Kidney capillary endothelial cell (primary cell): Measurements from ENCODE around the gene PKDREJ.
A peak's percentile ranks its signal among the peaks of the same experiment; 100 is the strongest.
"Not testable (repeated sequence)": the region's sequence is repeated elsewhere in the genome, so short reads cannot be mapped to it uniquely, and the experiment has no call there.

Experiments used
- DNase-seq: peaks from one replicate; pipeline ENCODE4 v3.0.0-alpha.2; 2018; ENCODE audit warnings: low spot score

The PKDREJ gene

GRCh38 chr22:46288846-46289243 is 25.7 kb upstream of the PKDREJ start:
- DNase-seq = no peak

DNA sequence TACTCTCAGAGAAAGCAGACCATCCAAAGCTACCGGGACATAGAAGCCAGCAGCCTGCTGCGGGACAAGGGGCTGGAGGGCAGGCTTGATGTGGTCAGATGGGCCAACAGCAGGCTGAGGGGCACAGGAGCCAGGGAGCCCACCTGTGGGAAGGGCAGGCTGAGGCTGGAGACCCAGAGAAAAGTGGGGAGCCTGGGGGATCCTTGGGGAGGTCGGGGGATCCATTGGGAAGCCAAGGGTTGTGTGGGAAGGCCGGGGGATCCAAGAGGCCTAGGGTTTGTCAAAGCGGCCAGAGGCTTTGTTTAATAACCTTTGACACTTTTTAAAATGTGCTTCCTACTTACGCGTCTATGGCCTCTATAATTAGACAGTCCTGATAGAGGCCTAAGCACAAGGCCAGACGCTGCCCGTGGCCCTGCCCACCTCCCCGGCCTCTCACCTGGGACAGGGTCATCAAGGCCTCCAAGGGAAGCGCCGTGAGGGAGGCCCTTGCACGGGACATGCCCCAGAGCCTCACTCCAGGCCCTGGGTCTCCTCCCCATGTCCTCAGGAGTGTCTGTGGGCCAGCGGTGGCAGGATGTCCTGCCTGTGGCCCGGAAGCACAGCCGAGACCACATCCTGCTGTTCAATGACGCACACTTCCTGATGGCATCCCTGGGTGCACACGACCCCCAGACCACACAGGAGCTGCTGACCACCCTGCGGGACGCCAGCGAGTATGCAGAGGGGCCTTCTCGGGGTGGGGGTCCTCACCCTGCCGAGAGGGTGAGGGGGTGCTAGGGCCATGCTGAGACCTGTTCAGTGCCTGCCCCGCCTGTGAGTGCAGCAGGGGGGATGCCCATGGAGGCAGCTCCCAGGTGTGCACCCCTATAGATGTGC is 25.0 kb upstream of the PKDREJ start:
- DNase-seq = peak; percentile 90

- no peak for DNase-seq
Observed at GRCh38 chr22:46286941-46287872, 24.1 kb upstream of the PKDREJ start.

DNA sequence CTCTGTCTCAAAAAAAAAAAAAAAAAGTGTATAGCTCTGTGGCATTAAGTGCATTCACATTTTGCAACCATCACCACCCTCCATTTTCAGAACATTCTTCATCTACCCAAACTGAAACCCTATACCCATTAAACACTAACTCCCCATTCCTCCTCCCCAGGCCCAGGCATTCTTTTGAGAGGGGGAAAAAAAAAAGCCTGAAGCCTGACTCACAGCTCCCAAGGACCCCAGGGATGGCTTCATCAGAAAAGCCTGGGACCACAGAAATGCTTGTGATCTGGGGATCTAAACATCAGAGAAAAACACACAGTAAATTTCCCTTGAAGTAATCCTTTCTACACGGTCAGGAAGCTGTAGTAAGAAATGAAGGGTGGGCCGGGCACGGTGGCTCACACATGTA is 22.9 kb upstream of the PKDREJ start:
- no peak for DNase-seq

- DNase-seq = no peak
Observed at GRCh38 chr22:46281866-46282678, 18.9 kb upstream of the PKDREJ start.

- DNase-seq = no peak
Observed at GRCh38 chr22:46280999-46281623, 18.0 kb upstream of the PKDREJ start.

GRCh38 chr22:46280063-46280817 is 17.1 kb upstream of the PKDREJ start:
- DNase-seq = no peak

DNA sequence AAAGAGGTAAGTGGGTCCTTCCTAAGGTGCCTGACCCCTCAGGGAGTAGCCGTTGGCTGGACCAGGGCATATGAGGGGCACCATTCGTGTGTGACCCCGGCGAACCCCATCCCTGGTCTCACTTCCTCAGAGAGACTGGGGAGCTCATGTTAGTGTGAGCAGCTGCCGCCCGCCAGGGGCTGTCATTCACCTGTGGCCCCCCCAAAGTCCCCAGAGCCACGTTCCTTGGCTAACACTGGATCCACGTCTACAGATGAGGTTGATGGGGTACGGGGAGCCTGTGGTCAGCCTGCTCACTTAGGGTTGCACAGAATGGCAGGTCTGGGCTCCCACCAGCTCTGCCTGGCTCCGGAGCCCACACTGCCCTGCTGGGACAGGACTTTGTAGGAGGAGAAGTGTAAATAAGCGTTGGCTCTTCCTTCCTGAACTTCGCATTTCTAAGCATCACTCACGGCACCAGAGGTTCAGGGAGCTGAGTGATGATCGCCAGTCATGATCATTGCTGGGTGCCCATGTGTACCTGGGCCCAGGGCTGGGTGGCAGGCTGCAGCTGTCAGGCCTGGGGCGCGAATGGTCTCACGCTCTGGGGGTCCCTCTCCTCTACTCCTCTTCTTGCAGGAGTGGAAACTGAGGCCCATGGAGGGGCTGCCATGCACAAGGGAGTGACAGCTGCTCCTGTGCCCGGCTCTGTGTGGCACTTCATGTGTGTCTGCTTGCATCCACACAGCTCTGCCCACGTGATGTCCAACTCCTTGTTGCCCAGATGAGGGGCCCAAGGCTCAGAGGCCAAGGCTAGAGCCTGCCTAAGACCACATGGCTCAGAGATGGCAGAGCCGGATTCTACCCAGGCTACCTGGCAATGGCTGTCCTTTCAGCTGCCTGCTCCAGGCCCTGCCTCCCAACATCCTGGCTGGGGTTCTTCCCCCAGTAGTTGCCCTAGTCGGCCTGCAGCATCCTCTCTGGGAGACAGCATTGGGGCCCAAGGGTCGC is 15.8 kb upstream of the PKDREJ start:
- no peak for DNase-seq

DNA sequence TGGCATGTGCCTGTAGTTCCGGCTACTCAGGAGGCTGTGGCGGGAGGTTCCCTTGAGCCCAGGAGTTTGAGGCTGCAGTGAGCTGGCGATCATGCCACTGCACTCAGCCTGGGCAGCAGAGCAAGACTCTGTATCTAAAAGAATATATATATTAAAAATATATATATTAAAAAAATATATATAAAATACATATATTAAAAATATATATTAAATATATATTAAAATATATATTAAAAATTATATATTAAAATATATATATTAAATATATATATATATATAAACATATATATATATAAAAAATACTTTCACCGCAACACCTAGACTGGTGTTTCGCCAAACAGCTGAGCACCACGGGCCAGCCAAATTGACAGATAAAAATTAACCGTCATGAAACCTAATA is 13.4 kb upstream of the PKDREJ start:
- DNase-seq = no peak

DNA sequence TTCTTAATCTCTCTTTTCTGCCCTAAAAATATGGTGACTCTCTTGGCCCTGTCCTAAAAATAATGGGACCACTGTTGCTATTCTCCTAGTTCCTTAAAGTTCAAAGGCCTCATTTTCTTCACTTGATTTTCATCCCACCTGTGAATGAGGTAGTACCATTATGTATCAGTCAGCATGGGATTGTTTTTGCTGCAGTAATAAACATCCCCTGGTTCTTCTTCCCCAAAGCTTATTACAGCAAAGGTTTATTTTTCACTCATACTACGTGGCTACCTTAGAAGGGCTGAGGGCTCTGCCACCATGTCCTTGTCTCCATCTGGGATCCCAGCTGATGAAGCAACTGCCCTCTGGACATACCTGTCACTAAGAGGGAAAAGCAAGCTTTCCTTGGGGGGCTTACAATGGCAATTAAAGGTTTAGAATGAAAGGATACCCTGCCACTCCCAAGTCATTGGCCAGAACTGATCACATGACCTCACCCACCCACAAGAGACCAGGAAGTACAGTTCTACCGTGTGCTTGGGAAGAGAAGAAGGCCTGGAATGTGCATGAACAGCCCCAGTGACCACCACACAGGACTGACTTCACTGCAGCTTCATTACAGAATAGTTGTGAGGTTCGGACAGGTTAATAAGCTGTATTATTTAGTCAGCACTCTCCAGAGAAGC is 12.4 kb upstream of the PKDREJ start:
- DNase-seq = no peak

DNA sequence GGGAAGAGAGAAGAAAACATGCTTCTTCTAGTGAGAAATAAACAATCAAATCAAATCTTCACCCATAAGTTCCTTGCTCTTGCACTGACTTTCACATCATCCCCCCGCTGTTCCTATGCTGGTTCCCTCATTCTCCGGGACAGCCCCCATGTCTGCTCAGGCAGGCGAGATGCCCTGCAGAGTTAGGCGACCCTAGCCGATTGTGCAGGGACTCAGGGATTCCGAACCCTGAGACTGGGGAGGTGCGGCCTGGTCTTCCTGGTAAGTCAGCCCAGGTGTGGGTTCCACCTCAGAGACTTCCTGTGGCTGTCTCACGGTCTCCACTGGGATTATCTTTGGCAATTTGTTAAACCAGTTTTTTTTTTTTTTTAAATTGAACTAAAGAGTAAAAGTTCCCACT is 11.2 kb upstream of the PKDREJ start:
- DNase-seq = no peak

GRCh38 chr22:46273432-46274148 is 10.4 kb upstream of the PKDREJ start:
- DNase-seq = no peak

DNA sequence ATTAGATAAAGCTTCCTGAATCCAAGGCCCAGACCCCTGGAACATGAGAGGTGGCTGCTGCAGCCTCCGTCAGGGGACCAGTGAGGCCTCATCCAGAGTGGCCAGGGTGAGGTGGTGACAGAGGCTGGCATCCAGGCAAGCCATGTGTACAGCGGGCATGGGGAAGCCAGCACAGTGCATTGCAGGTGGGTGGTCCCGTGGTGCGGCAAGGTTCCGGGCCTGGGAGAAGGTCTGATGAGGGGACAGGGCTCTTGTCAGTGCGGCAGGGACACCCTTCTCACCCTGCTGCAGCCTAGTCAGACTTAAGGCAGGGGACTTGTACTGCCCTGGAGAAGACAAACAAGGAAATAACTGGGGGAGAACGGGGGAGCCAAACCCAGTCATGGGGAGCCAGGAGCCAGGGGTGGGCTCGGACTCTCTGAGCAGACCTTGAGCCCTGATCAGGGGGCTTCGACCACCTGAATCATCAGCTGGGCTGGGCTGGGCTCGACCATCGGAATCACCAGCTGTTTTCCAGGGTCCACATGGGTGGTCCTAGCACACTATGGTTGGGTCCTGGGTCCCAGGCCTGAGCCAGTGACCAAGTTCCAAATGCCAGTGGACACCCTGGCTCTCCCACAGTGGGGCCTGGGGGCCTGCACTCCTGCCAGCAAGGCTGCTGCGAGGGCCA is 9.8 kb upstream of the PKDREJ start:
- no peak for DNase-seq

DNA sequence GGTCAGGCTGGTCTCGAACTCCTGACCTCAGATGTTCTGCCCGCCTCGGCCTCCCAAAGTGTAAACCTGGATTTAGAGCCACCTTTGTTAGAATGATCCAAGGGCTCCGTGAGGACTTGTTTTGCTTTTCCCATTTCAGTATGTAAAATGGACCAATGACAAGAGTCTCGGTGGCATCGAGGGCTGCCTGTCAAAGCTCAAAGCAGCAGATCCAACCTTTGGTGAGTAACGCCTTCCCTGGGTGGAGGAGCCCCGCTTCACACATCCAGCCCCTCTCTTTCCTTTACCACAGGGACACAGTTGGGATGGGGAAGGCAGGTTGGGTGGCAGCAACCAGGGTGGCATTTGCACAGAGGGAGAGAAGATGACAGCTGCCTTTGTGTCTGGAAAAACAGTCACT is 9.1 kb upstream of the PKDREJ start:
- DNase-seq = no peak

- DNase-seq = no peak
Observed at GRCh38 chr22:46269564-46269963, 6.4 kb upstream of the PKDREJ start.

GRCh38 chr22:46267431-46268279 is 4.5 kb upstream of the PKDREJ start, which contains the start of gene TTC38:
TSS of gene TTC38 (plus strand) at chr22:46268008. CDS start at chr22:46268040, 32 bp downstream.
- peak; percentile 74 for DNase-seq

GRCh38 chr22:46265627-46266026 is 2.5 kb upstream of the PKDREJ start:
- not testable (repeated sequence) for DNase-seq
